ENCODE data around the gene NHLH1. TPM values are rescaled to one million over a fixed set of nuclear protein-coding genes. Genes with fewer than 3 reads are reported as not detected.

NHLH1 gene
- total RNA-seq, 4 donors from 2014 or later, result 0.46 TPM; not detected in 3

- DNase-seq (ENCODE audit: low spot score) (no peak), ATAC-seq (ENCODE audit: low FRiP score) (no peak)
- TF ChIP-seq CTCF (IDR thresholded peaks at IDR 0.05), result no peak
Observed at GRCh38 chr1:160338580-160338979, 28.3 kb upstream of the NHLH1 start.

GRCh38 chr1:160340146-160340545 is 26.7 kb upstream of the NHLH1 start:
- ATAC-seq (ENCODE audit: low FRiP score) (no peak), DNase-seq (ENCODE audit: low spot score) (no peak)
- no peak for TF ChIP-seq CTCF (IDR thresholded peaks at IDR 0.05)

DNA sequence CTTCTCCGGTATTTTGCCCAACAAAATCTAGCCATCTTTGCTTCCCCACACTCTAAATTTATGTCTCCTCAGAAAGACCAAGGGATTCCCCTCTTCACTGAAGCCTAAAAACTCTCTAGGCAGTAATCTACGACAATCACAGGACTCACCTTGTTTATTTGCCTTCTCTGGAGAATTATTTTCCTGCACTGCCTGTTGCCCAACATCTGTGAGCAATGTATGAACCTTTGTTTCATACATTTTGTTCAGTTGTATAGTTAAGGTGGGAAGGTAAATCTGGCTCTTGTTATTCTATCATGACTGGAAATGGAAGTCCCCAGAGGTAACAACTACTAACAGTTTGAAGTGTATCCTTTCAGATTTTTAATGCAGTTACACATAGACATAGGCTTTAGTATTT is 26.0 kb upstream of the NHLH1 start:
- no peak for TF ChIP-seq CTCF (IDR thresholded peaks at IDR 0.05)
- ATAC-seq (ENCODE audit: low FRiP score), result no peak
- DNase-seq (ENCODE audit: low spot score), result no peak

- ATAC-seq (ENCODE audit: low FRiP score) (no peak), DNase-seq (ENCODE audit: low spot score) (no peak)
- TF ChIP-seq CTCF (IDR thresholded peaks at IDR 0.05), result no peak
Observed at GRCh38 chr1:160342526-160342925, 24.3 kb upstream of the NHLH1 start.

GRCh38 chr1:160342953-160343869 is 23.7 kb upstream of the NHLH1 start, which contains the start of the genes COPA and NCSTN:
Gene COPA (minus strand): TSS chr1:160343250. CDS start chr1:160343170, 80 bp downstream.
Gene NCSTN (plus strand): TSS chr1:160343383. CDS start chr1:160343397, 14 bp downstream.
- ATAC-seq (ENCODE audit: low FRiP score) (peak; percentile 99), DNase-seq (ENCODE audit: low spot score) (peak; percentile 78)
- no peak for TF ChIP-seq CTCF (IDR thresholded peaks at IDR 0.05)

DNA sequence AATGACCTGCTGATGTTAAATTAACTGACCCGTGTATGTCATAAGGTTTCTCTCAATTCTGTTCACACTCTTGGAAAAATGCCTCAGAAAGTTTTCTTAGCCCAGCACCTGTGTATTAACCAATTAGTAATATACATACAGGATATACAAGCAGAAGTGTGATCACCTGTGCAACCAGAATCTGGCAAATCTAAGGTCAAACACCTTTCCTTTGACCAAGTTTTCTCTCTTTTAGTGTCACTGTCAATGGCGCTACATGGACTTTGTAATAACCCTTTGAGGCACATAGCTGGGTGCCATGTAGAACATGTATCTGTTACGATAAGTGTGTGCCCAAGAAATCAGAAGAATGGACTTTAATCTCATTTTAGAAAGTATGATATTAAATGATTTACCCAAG is 22.6 kb upstream of the NHLH1 start:
- no peak for TF ChIP-seq CTCF (IDR thresholded peaks at IDR 0.05)
- ATAC-seq (ENCODE audit: low FRiP score) (no peak), DNase-seq (ENCODE audit: low spot score) (no peak)

DNA sequence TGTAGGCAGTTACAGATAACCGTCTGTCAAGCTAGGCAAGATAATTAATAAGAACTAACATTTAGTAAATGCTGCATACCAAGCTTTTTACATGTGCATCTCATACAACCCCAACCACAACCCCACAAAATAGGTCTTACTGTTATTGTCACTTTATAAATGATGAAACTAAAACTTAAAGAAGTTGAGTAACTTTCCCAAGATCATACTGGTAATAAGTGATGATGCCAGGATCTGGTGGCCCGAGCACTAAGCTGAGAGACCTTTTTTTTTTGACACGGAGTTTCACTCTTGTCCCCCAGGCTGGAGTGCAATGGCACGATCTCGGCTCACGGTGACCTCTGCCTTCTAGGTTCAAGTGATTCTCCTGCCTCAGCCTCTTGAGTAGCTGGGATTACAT is 21.9 kb upstream of the NHLH1 start:
- DNase-seq (ENCODE audit: low spot score), result no peak
- no peak for TF ChIP-seq CTCF (IDR thresholded peaks at IDR 0.05)
- ATAC-seq (ENCODE audit: low FRiP score), result no peak
